OCI-LY3 (cell line): Measurements from ENCODE around the gene EPAS1.

Source experiments
- H2AFZ ChIP-seq: fragments of 200-600, 300-600 bp; shearing (Covaris generic); 2 replicates; pipeline ENCODE4 v1.6.0; 2014; ENCODE audit warnings: antibody characterized with exemption, low read depth, low read length
- H3K27ac ChIP-seq: fragments of 200-600, 300-600 bp; sonication (generic); 2 replicates; pipeline ENCODE4 v1.5.1; 2014; ENCODE audit warnings: mild to moderate bottlenecking, low read length, moderate library complexity, mixed read lengths
- H3K27me3 ChIP-seq: fragments of 200-600, 300-600 bp; sonication (generic); 2 replicates; pipeline ENCODE4 v1.6.1; 2014; ENCODE audit warnings: low read depth, low read length, mixed read lengths
- H3K36me3 ChIP-seq: fragments of 200-600, 300-600 bp; sonication (generic); replicated peaks from 2 replicates; pipeline ENCODE3; 2014; ENCODE audit warnings: low read depth, low read length, mixed read lengths
- H3K4me1 ChIP-seq: fragments of 300-600, 200-600 bp; sonication (generic); 2 replicates; pipeline ENCODE4 v1.6.1; 2014; ENCODE audit warnings: low read length, mixed read lengths
- H3K4me2 ChIP-seq: fragments of 200-600, 300-600 bp; sonication (generic); 2 replicates; pipeline ENCODE4 v1.6.1; 2014; ENCODE audit warnings: low read length, mixed read lengths
- H3K4me3 ChIP-seq: fragments of 300-600, 200-600 bp; sonication (generic); 2 replicates; pipeline ENCODE4 v1.5.1; 2014; ENCODE audit warnings: antibody characterized with exemption, mild to moderate bottlenecking, low read length, moderate library complexity
- H3K79me2 ChIP-seq: fragments of 300-600, 200-600 bp; shearing (Covaris generic); 2 replicates; pipeline ENCODE4 v1.6.1; 2014; ENCODE audit warnings: mild to moderate bottlenecking, low read length, mixed read lengths
- H3K9ac ChIP-seq: fragments of 300-600, 200-600 bp; shearing (Covaris generic); 2 replicates; pipeline ENCODE4 v1.6.0; 2014; ENCODE audit warnings: mild to moderate bottlenecking, low read length, moderate library complexity
- H3K9me3 ChIP-seq: fragments of 200-600, 300-600 bp; shearing (Covaris generic); 2 replicates; pipeline ENCODE4 v1.6.1; 2014; ENCODE audit warnings: low read length, mixed read lengths; ENCODE audit not compliant: insufficient read depth
- H4K20me1 ChIP-seq: fragments of 200-600, 300-600 bp; sonication (generic); 2 replicates; pipeline ENCODE4 v1.6.1; 2016; ENCODE audit warnings: low read length, mixed read lengths; ENCODE audit not compliant: insufficient read depth
- CTCF ChIP-seq: fragments of 200-600, 300-600 bp; sonication (generic); IDR thresholded peaks from 2 replicates; pipeline ENCODE4 v1.5.1; 2014; ENCODE audit warnings: antibody characterized with exemption, low read length, low read depth
- EZH2phosphoT487 ChIP-seq: fragments of 200-600 bp; shearing (Covaris generic); IDR thresholded peaks from 2 replicates; pipeline ENCODE4 v1.6.1; 2018; ENCODE audit warnings: antibody characterized with exemption, mixed run types, low read depth

EPAS1 gene

GRCh38 chr2:46387886-46388515 is 90.8 kb downstream of the EPAS1 start:
- Histone ChIP-seq H3K27me3 (no peaks in the 10 kb centered on the region), H2AFZ (no peak overlapping the region), H3K4me3 (no peak overlapping the region), H3K79me2 (no peaks in the 10 kb centered on the region), H3K4me2 (no peak overlapping the region), H3K36me3 (no peaks in the 10 kb centered on the region), H3K27ac (no peak overlapping the region), H3K4me1 (peaks cover 8% of the 10 kb centered on the region; the same call in 1 of the 2 replicates), H4K20me1 (no peaks in the 10 kb centered on the region), H3K9me3 (no peaks in the 10 kb centered on the region), H3K9ac (no peak overlapping the region)
- no peak for TF ChIP-seq EZH2phosphoT487
- no peak for TF ChIP-seq CTCF

GRCh38 chr2:46388881-46389280 is 91.7 kb downstream of the EPAS1 start:
- H3K9me3 ChIP-seq: no peaks in the 10 kb centered on the region
- no peak overlapping the region for H3K27ac ChIP-seq
- no peak overlapping the region for H3K9ac ChIP-seq
- H3K4me3 ChIP-seq: no peak overlapping the region
- no peaks in the 10 kb centered on the region for H3K27me3 ChIP-seq
- H3K79me2 ChIP-seq: no peaks in the 10 kb centered on the region
- peaks cover 10% of the 10 kb centered on the region; the same call in 1 of the 2 replicates for H3K4me1 ChIP-seq
- H4K20me1 ChIP-seq: no peaks in the 10 kb centered on the region
- no peak overlapping the region for H2AFZ ChIP-seq
- no peak for TF ChIP-seq CTCF
- H3K36me3 ChIP-seq: no peaks in the 10 kb centered on the region
- no peak overlapping the region for H3K4me2 ChIP-seq

GRCh38 chr2:46389417-46389916 is 92.3 kb downstream of the EPAS1 start:
- peaks cover 16% of the 10 kb centered on the region for H3K4me1 ChIP-seq
- H3K27ac ChIP-seq: no peak overlapping the region
- TF ChIP-seq EZH2phosphoT487 (no peak), CTCF (no peak)
- no peak overlapping the region for H3K9ac ChIP-seq
- no peak overlapping the region for H3K4me3 ChIP-seq
- no peaks in the 10 kb centered on the region for H4K20me1 ChIP-seq
- no peak overlapping the region for H2AFZ ChIP-seq
- H3K9me3 ChIP-seq: no peaks in the 10 kb centered on the region
- H3K4me2 ChIP-seq: no peak overlapping the region
- no peaks in the 10 kb centered on the region for H3K79me2 ChIP-seq
- no peaks in the 10 kb centered on the region for H3K27me3 ChIP-seq
- H3K36me3 ChIP-seq: no peaks in the 10 kb centered on the region

GRCh38 chr2:46390036-46390435 is 92.8 kb downstream of the EPAS1 start:
- no peaks in the 10 kb centered on the region for H3K79me2 ChIP-seq
- H3K9me3 ChIP-seq: no peaks in the 10 kb centered on the region
- H3K36me3 ChIP-seq: no peaks in the 10 kb centered on the region
- no peak overlapping the region for H3K9ac ChIP-seq
- no peak overlapping the region for H3K4me3 ChIP-seq
- H2AFZ ChIP-seq: no peak overlapping the region
- H3K4me1 ChIP-seq: peaks cover 21% of the 10 kb centered on the region
- no peak overlapping the region for H3K4me2 ChIP-seq
- no peak for TF ChIP-seq EZH2phosphoT487
- no peak for TF ChIP-seq CTCF
- H3K27ac ChIP-seq: no peak overlapping the region
- no peaks in the 10 kb centered on the region for H3K27me3 ChIP-seq
- H4K20me1 ChIP-seq: no peaks in the 10 kb centered on the region
